SW480 (cell line): ENCODE measurements around the gene ITCH.
A peak's percentile ranks its signal among the peaks of the same experiment; 100 is the strongest.
"Not testable (repeated sequence)": the region's sequence is repeated elsewhere in the genome, so short reads cannot be mapped to it uniquely, and the experiment has no call there.

Experiments
- DNase-seq: peaks from one replicate; pipeline ENCODE4 v3.0.0-alpha.2; 2016; ENCODE audit warnings: low spot score

Gene ITCH

GRCh38 chr20:34382877-34383455 lies 19.9 kb downstream of the ITCH start:
- DNase-seq, result not testable (repeated sequence)

- no peak for DNase-seq
These were observed 22.4 kb downstream of the ITCH start for GRCh38 chr20:34385464-34385863.

GRCh38 chr20:34388000-34388399 lies 24.9 kb downstream of the ITCH start:
- no peak for DNase-seq

- DNase-seq, result no peak
These were observed 25.6 kb downstream of the ITCH start for GRCh38 chr20:34388678-34389077.

- no peak for DNase-seq
These were observed 26.3 kb downstream of the ITCH start for GRCh38 chr20:34389206-34389953.

GRCh38 chr20:34389954-34390555 lies 27.0 kb downstream of the ITCH start:
- no peak for DNase-seq

- no peak for DNase-seq
These were observed 33.3 kb downstream of the ITCH start for GRCh38 chr20:34396408-34396807.

GRCh38 chr20:34397096-34397495 lies 34.0 kb downstream of the ITCH start:
- DNase-seq, result no peak

- DNase-seq, result peak; percentile 30
These were observed 37.7 kb downstream of the ITCH start for GRCh38 chr20:34400776-34401175.

GRCh38 chr20:34401741-34402455 lies 38.8 kb downstream of the ITCH start:
- DNase-seq, result no peak

GRCh38 chr20:34402461-34402860 lies 39.4 kb downstream of the ITCH start:
- DNase-seq, result no peak

- no peak for DNase-seq
These were observed 40.2 kb downstream of the ITCH start for GRCh38 chr20:34403063-34403827.

GRCh38 chr20:34403908-34404307 lies 40.8 kb downstream of the ITCH start:
- no peak for DNase-seq

GRCh38 chr20:34404803-34405202 lies 41.7 kb downstream of the ITCH start:
- no peak for DNase-seq

- DNase-seq, result not testable (repeated sequence)
These were observed 42.2 kb downstream of the ITCH start for GRCh38 chr20:34405247-34405651.

GRCh38 chr20:34405942-34406341 lies 42.9 kb downstream of the ITCH start:
- not testable (repeated sequence) for DNase-seq

- no peak for DNase-seq
These were observed 44.9 kb downstream of the ITCH start for GRCh38 chr20:34407962-34408474.

- no peak for DNase-seq
These were observed 47.3 kb downstream of the ITCH start for GRCh38 chr20:34410336-34410735.

- DNase-seq, result no peak
These were observed 49.4 kb downstream of the ITCH start for GRCh38 chr20:34412453-34412852.

GRCh38 chr20:34414525-34414924 lies 51.5 kb downstream of the ITCH start:
- not testable (repeated sequence) for DNase-seq

- no peak for DNase-seq
These were observed 52.0 kb downstream of the ITCH start for GRCh38 chr20:34415079-34415478.

GRCh38 chr20:34420146-34420545 lies 57.1 kb downstream of the ITCH start:
- DNase-seq, result no peak
